22Rv1 (cell line): ENCODE measurements around the gene MIPOL1.

Experiments
- CTCF ChIP-seq: fragments of 450-650 bp; IDR thresholded peaks from 2 replicates; pipeline ENCODE4 v1.5.1; 2017; ENCODE audit warnings: mild to moderate bottlenecking
- ZFX ChIP-seq: fragments of 450-650 bp; IDR thresholded peaks from 2 replicates; pipeline ENCODE4 v1.6.1; 2017; ENCODE audit warnings: antibody characterized with exemption, borderline replicate concordance

- peak; percentile 24; the same call in 1 of the 2 replicates for TF ChIP-seq CTCF
- no peak for TF ChIP-seq ZFX
Measured at GRCh38 chr14:37340353-37340752, 142.6 kb downstream of the MIPOL1 start.
